Activated naive CD8-positive, alpha-beta T cell treated with anti-CD3 and anti-CD28 coated beads for 36 hours (primary cell): Measurements from ENCODE around the gene ARHGAP4. TPM values are rescaled to one million over a fixed set of nuclear protein-coding genes. Genes with fewer than 3 reads are reported as not detected.
A peak's percentile ranks its signal among the peaks of the same experiment; 100 is the strongest.

Source experiments
- DNase-seq: peaks from one replicate; pipeline ENCODE4 v3.0.0; 2021
- H3K27ac Mint-ChIP-seq: one replicate; pipeline ENCODE4 v1.8.0; 2022; ENCODE audit warnings: mild to moderate bottlenecking, moderate library complexity, mixed read lengths
- H3K27me3 Mint-ChIP-seq: one replicate; pipeline ENCODE4 v1.8.0; 2022; ENCODE audit warnings: mild to moderate bottlenecking, mixed read lengths
- H3K36me3 Mint-ChIP-seq: one replicate; pipeline ENCODE4 v1.8.0; 2021; ENCODE audit warnings: mild to moderate bottlenecking, mixed read lengths
- H3K4me1 Mint-ChIP-seq: one replicate; pipeline ENCODE4 v1.8.0; 2021; ENCODE audit warnings: mixed read lengths
- H3K4me3 Mint-ChIP-seq: one replicate; pipeline ENCODE4 v1.8.0; 2022; ENCODE audit warnings: mild to moderate bottlenecking, moderate library complexity, mixed read lengths
- H3K9me3 Mint-ChIP-seq: one replicate; pipeline ENCODE4 v1.8.0; 2022; ENCODE audit warnings: mixed read lengths
- total RNA-seq, 2 experiments: library from RNA; stranded (reverse); gene quantifications; one replicate each; pipeline ENCODE4 v1.2.3, GENCODE V29; 2021

Gene ARHGAP4
- total RNA-seq, 2 experiments from 2014 or later, result 112 to 123 TPM

DNA sequence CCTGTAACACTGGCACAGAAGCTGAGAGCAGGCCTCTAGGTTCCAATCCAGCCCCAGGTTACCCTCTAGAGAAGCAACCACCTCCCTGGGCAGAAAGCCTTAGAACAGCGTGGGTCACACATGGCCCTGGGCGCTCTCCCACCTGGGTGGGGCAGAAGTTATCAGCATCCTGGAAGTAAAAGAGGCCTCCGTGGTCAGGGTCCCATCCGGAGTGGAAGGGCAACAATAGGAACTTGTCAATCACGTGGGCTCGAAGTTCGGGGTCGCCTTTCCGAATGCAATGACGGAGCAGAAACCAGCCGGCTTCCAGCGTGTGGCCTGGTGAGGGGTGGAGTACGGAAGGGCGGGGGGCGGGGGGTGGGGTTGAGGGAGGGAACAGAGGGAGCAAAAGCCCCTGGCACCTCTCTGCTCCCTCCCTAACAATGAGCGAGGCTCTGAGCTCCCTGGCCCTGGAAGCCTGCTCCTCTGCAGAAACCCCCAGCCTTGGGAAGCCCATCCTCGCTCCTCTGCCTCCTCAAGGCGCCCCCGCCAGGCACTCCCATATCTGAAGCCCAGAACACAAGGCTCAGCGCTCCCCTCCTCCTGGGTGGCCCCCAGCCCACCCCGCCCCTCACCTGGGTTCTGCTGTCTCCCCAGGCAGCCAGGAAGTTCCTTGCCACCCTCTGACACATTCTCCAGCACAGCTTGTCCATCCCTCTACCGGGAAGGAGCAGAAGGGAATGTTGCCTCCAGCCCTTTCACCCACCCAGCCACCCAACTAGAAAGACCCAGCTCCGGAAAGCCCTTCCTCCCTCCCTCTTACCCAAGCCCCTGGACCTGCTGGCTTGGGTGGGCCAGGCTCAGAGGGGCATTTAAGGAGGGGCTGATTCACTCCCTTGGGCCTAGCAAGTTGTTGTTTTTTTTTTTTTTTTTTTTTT, 15.5 kb upstream of the ARHGAP4 start:
- Mint-ChIP-seq H3K9me3 (no peaks in the 10 kb centered on the region), H3K4me1 (peaks cover 16% of the 10 kb centered on the region), H3K27ac (peak overlapping the region; percentile 89), H3K36me3 (peaks cover 5% of the 10 kb centered on the region), H3K27me3 (no peaks in the 10 kb centered on the region), H3K4me3 (peak overlapping the region; percentile 81)
- no peak for DNase-seq

DNA sequence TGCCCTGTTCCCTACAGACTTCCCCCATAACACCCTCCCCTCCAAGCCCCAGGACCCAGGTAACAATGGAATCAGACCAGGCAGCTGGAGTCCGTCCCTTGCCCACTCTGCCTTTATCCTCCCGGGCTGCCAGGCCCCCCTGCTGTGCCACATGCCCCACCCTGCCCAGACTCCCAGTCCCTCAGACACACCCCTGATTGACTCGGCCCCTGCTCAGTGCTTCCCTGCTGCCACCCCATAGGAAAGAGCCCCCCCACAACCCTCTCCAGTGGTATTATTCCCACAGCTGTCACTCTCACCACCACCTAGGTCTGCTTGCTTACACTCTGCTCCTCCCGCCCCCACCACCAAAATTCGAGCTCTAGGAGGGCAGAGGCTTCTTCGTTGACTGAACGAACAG, 13.5 kb upstream of the ARHGAP4 start:
- H3K27ac Mint-ChIP-seq, result no peak overlapping the region
- no peak for DNase-seq
- H3K9me3 Mint-ChIP-seq, result no peaks in the 10 kb centered on the region
- no peaks in the 10 kb centered on the region for H3K27me3 Mint-ChIP-seq
- H3K4me3 Mint-ChIP-seq, result peak overlapping the region; percentile 45
- H3K36me3 Mint-ChIP-seq, result peaks cover 11% of the 10 kb centered on the region
- H3K4me1 Mint-ChIP-seq, result peaks cover 18% of the 10 kb centered on the region

DNA sequence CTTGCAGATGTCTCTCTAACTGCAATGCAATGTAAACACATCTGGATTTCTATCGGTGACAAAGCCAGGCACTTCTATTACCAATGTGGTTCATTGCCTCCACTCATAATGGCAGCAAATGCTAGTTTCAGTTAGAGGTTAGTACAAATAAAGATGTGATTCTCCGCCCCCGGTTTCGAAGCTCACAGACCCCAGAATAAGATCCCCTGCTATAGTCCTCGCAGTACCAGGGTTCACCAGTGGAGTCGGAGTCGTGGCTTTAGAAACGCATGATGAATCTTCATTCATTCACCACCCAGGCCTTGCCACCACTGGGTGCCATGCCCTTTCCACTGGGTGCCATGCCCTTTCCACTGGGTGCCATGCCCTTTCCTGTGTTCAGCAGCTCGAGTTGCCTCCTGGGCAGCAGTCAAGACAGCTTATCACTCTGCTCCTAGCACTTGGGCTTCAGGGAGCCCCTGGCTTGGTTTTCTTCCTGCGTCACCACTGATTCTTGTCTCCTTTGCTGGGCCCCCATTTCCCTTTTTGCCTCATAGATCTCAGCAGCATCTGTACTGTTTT, 12.2 kb upstream of the ARHGAP4 start:
- H3K27me3 Mint-ChIP-seq, result no peaks in the 10 kb centered on the region
- no peak overlapping the region for H3K4me3 Mint-ChIP-seq
- H3K9me3 Mint-ChIP-seq, result no peaks in the 10 kb centered on the region

DNA sequence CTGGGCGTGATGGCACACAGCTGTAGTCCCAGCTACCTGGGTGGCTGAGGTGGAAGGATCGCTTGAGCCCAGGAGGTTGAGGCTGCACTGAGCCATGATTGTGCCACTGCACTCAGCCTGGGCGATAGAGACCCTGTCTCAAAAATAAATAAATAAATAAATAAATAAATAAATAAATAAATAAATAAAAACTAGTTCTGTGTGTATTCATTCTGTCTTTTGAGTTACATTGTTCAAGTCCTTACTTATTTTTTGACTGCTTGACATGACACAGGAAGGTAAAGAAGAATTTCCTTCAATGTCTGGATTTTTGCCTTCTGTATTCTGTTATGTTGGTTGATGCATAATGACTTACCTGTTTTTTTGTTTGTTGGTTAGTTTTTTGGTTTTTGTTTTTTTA, 11.0 kb upstream of the ARHGAP4 start:
- no peak for DNase-seq
- Mint-ChIP-seq H3K27me3 (no peaks in the 10 kb centered on the region), H3K4me1 (peaks cover 20% of the 10 kb centered on the region), H3K27ac (no peak overlapping the region), H3K4me3 (no peak overlapping the region), H3K36me3 (peaks cover 17% of the 10 kb centered on the region), H3K9me3 (no peaks in the 10 kb centered on the region)

More for the DNA sequence above, 12.2 kb upstream of the ARHGAP4 start:
- Mint-ChIP-seq H3K4me1 (peaks cover 18% of the 10 kb centered on the region), H3K36me3 (peaks cover 17% of the 10 kb centered on the region), H3K27ac (peak overlapping the region; percentile 3)
- DNase-seq, result no peak

DNA sequence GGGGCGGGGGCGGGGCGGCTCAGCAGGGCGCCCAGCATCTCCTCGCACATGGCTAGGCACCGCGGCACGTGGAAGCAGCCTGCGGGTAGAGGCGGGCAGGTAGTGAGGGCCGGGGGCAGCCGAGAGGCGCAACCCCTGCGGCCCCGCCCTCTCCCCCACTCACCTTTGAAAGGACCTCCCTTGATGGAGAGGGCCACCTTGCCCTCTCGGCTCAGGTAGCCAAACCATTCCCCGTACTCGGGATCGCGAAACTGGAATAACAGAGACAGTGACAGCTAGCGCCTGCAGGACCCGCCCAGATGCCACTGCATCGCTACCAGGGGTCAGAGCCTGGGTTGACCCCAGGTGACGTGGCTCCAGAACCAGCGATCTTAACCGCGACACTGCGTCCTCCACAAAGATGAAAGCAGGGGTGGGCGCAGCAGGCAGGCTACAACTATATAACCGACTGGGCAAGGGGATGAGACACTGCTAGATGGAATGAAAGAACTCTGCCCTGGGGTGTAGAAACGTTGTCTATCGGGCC, 9.3 kb upstream of the ARHGAP4 start:
- Mint-ChIP-seq H3K27ac (peak overlapping the region; percentile 74), H3K4me1 (peaks cover 20% of the 10 kb centered on the region), H3K36me3 (peaks cover 17% of the 10 kb centered on the region), H3K9me3 (no peaks in the 10 kb centered on the region), H3K27me3 (no peaks in the 10 kb centered on the region), H3K4me3 (peak overlapping the region; percentile 64)
- no peak for DNase-seq

DNA sequence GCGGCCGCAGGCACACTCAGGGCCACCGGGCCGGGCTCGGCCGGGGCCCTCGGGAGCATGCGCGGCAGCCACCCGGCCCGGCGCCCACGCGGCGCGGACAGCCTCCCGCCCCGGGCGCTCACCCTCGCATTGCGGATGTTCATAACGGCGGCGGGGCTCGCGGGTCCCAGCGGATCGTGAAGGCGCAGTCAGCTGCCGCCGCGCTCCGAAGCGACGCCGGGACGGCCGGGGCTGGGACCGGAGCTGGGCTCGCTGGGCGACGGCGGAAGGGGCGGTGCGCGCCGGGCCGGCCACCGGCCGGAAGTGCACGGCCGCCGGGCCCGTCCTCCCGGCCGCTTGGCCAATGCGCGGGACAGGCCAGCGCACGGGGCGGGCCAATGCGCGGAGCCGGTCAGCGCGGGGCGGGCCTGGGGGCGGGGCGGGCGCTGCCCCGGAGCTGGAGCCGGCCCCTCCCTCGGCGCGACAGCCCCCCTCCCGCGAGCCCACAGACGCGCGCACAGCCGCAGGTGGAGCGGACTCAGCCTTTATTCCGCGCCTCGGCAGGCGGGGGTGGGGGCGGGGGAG, 8.8 kb upstream of the ARHGAP4 start, which contains the start of gene NAA10:
TSS of gene NAA10 (minus strand) at position 276 of the 564 bp plus-strand sequence. CDS start at position 143, 133 bp downstream.
- no peaks in the 10 kb centered on the region for H3K9me3 Mint-ChIP-seq
- H3K27me3 Mint-ChIP-seq, result no peaks in the 10 kb centered on the region
- H3K27ac Mint-ChIP-seq, result peak within 1 kb of the TSS; percentile 79
- H3K4me3 Mint-ChIP-seq, result peak within 1 kb of the TSS; percentile 86
- DNase-seq, result peak; percentile 77
- peaks cover 17% of the 10 kb centered on the region for H3K36me3 Mint-ChIP-seq
- peaks cover 20% of the 10 kb centered on the region for H3K4me1 Mint-ChIP-seq

DNA sequence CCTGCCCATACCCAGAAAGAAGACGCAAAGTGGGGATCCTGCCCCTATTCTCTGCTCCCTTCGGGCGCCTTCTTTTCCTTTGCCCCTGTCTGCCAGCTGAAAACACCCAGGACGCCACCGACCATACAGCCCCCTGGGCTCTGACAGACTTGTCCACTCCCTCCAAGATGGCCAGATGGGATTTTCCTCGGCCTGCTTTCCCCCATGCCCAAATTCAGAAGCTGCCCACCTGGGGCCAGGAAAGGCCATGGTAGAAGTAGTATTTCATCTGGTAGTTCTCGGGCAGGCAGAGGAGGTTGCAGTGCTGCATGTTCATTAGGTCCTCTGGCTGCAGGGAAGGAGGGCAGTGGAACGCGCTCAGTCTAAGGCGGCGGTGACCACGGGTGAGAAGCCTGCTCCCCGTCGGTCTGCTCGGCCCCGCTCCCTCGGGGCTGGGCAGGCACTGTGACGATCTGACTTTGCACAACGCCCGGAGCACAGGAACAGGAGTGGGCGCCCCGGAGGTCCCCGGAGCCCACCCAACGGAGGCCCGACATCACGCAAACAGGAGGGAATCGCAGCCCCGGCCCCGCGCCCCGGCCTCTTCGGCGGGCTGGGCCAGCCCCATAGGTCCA, 8.2 kb upstream of the ARHGAP4 start:
- Mint-ChIP-seq H3K4me3 (peak overlapping the region; percentile 86), H3K27me3 (no peaks in the 10 kb centered on the region), H3K36me3 (peaks cover 17% of the 10 kb centered on the region), H3K4me1 (peaks cover 19% of the 10 kb centered on the region), H3K27ac (peak overlapping the region; percentile 79), H3K9me3 (no peaks in the 10 kb centered on the region)
- no peak for DNase-seq

DNA sequence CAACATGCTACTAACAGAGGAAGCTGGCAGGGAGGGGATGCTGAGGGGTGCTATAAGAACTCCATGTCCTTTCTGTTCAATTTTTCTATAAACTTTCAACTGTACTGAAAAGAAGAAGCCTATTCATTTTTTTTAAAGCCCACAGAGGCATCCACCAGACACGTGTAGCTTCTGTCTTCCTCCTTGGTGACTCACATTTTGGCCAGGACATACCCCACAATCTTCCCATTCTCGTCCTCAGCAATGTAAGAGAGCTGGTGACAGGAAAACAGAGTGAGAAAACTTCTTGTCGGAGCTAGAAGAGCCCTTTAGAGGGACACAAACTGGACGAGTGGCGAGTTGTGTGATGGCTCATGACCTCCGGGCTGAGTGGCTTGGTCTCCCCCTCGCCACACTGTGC, 7.7 kb upstream of the ARHGAP4 start:
- Mint-ChIP-seq H3K9me3 (no peaks in the 10 kb centered on the region), H3K4me1 (peaks cover 23% of the 10 kb centered on the region), H3K4me3 (peak overlapping the region; percentile 86), H3K27me3 (no peaks in the 10 kb centered on the region), H3K27ac (peak overlapping the region; percentile 79), H3K36me3 (peaks cover 20% of the 10 kb centered on the region)
- no peak for DNase-seq

DNA sequence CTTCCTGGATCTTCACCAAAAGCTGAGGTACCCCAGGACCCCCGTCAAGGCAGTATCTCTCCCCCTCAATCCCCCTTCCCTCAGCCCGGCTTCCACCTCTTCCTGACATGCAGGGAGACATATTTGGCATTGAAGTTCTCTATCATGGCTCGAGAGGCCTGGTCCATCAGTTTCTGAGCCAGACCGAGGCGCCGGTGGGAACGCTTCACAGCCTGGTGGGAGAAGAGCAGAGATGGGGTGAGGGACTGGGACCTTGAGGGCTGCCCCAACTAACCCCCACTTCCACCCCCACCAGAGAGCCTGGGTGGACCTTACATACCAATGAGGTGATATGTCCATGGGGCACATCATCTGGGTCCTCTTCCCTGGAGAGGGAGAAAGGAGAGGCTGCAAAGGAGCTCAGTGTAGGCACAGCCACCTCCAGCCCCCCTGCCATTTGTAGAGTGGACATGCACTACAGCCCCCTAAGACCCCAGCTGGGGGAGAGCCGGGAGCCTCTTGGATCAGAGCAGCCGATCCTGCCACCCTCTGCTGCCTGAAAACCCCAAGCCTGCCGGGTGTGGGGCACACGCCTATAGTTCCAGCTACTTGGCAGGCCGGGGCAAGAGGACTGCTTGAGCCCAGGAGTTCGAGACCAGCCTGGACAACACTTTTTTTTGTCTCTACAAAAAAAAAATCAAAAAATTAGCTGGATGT, 6.3 kb upstream of the ARHGAP4 start:
- Mint-ChIP-seq H3K36me3 (peaks cover 22% of the 10 kb centered on the region), H3K4me3 (no peak overlapping the region), H3K4me1 (peaks cover 18% of the 10 kb centered on the region), H3K27me3 (no peaks in the 10 kb centered on the region), H3K27ac (peak overlapping the region; percentile 12), H3K9me3 (no peaks in the 10 kb centered on the region)
- DNase-seq, result no peak

DNA sequence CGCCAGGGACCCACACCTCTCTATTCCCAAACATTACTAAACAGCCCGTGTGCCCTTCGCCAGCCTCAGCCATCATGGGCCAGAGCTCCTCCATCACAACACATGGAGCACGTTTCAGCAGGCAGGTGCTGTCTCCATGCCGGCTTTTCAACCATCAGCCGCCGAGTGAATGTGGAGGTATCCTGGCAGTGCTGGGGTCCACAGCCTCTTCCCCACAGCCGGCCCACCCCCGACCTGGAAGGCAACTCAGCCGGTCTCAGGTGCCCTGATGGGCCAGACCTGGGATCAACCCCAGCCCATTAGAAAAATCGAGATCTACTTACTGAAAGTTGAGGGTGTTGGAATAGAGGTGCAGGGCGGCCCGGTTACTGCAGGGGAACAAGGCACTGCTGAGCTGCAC, 5.7 kb upstream of the ARHGAP4 start:
- H3K9me3 Mint-ChIP-seq, result no peaks in the 10 kb centered on the region
- H3K36me3 Mint-ChIP-seq, result peaks cover 22% of the 10 kb centered on the region
- H3K4me3 Mint-ChIP-seq, result peak overlapping the region; percentile 32
- peak overlapping the region; percentile 79 for H3K27ac Mint-ChIP-seq
- no peaks in the 10 kb centered on the region for H3K27me3 Mint-ChIP-seq
- DNase-seq, result no peak
- peaks cover 18% of the 10 kb centered on the region for H3K4me1 Mint-ChIP-seq

DNA sequence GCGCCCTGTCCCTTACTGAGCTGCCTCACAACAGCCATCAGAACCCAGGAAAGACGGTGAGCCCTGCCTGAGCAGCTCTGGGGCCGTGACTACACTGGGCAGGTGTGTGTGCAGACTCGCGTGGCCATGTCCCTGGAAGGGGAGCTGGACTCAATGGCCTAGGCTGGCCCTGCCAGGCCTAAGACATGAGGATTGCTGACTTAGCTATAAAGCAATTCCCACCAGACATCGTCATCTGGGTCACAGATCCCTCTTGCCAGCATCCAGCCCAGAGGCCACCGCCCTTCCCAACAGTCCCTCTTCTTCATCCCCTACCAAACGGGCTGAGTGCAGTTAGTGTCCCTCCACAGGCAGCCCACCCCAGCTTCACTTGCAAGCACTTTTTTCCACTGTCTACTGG, 5.1 kb upstream of the ARHGAP4 start:
- H3K9me3 Mint-ChIP-seq, result no peaks in the 10 kb centered on the region
- H3K27ac Mint-ChIP-seq, result peak overlapping the region; percentile 79
- no peak overlapping the region for H3K4me3 Mint-ChIP-seq
- no peaks in the 10 kb centered on the region for H3K27me3 Mint-ChIP-seq
- H3K4me1 Mint-ChIP-seq, result peaks cover 18% of the 10 kb centered on the region
- no peak for DNase-seq
- H3K36me3 Mint-ChIP-seq, result peaks cover 19% of the 10 kb centered on the region

DNA sequence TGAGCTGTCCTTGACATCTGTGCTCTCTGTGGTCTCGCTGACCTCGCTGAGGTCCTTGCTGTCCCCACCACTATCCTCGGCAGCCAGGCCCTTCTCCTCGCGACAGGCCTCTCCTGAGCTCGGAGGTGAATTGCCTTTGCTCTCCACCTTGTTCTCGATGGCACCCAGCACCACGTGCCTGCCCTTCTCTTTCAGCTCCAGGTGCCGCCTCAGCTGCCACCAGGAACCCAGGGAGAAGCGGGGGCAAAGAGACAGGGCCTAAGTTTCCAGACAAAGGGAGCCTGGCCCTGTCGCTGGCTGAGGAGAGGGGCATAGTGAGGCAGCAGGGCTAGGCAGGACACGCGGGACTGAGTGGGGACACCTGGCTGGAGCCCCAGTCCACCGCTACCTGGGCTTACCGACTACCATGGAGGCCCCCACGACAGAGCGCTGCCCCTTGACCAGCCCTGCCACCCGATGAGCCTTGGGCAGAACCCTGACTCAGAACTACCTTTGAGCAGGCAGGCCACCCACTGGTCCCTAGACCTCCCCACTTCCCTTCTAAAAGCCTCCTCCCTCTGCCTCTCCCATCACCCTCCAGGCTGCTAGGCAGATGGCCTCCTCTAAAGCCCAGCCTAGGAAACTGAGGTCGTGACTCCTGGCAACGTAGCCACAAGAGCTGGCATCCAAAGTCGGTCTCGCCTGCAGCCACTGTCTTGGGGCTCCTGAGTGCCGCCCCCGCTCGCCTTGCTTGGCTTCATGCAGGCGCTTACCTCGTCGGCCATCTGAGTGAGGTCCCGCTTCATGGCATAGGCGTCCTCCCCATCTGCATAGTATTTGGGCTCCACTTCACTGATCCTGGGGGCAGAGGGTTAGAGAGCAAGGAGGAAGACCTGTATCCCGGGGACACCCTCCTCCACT, 4.2 kb upstream of the ARHGAP4 start:
- peaks cover 16% of the 10 kb centered on the region for H3K4me1 Mint-ChIP-seq

DNA sequence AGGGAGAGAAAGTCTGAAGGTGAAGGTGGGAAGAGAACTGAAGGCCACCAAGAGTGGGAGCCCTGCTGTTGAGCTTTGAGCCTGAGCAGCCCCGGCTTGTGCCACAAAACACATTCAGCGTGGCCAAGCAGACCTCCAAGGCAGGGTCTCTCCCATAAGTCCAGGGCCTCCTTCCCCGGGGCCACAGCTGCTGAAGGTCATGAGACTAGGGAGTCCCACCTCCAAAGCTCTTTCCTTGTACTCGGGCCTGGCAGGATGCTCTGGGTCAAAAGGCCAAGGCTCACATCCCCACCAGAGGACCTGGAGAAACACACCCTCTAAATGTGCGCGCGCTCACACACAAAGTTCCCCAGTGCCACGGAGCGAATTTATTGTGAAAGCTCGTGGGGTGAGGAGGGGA, 3.5 kb upstream of the ARHGAP4 start:
- Mint-ChIP-seq H3K27me3 (no peaks in the 10 kb centered on the region), H3K4me3 (peak overlapping the region; percentile 74), H3K27ac (peak overlapping the region; percentile 29), H3K9me3 (no peaks in the 10 kb centered on the region), H3K36me3 (peaks cover 25% of the 10 kb centered on the region), H3K4me1 (peaks cover 16% of the 10 kb centered on the region)
- no peak for DNase-seq

More for the DNA sequence above, 4.2 kb upstream of the ARHGAP4 start:
- H3K4me3 Mint-ChIP-seq, result peak overlapping the region; percentile 32
- H3K27ac Mint-ChIP-seq, result peak overlapping the region; percentile 62
- H3K27me3 Mint-ChIP-seq, result no peaks in the 10 kb centered on the region
- H3K36me3 Mint-ChIP-seq, result peaks cover 18% of the 10 kb centered on the region
- no peak for DNase-seq
- H3K9me3 Mint-ChIP-seq, result no peaks in the 10 kb centered on the region
